GM12878 (cell line): ENCODE results near the gene NSUN7. TPM values are rescaled to one million over a fixed set of nuclear protein-coding genes. Genes with fewer than 3 reads are reported as not detected.

Source experiments
- ATAC-seq: fragments of 200-7000 bp; cut with Tn5 transposase; 3 replicates; pipeline ENCODE4 v1.9.1; 2020; ENCODE audit warnings: mild to moderate bottlenecking, moderate library complexity
- BruUV-seq: library from RNA; stranded (reverse); fragments of 400-500 nt; replicated peaks from 2 replicates; lab custom pipeline; 2021; lab: Mats Ljungman, UMichigan
- CTCF ChIA-PET: fragments of 300-600 bp; sonication (Branson Sonifier 250); formaldehyde crosslinking; extraction: SDS; loops from one replicate; lab custom pipeline; 2021; ENCODE audit warnings: inconsistent platforms; lab: Yijun Ruan, JAX
- POLR2A ChIA-PET: fragments of 350-600 bp; formaldehyde crosslinking; extraction: SDS; loops from one replicate; lab custom pipeline; 2021; ENCODE audit warnings: inconsistent platforms; lab: Charles Lee
- RAD21 ChIA-PET: fragments of 300-600 bp; sonication (Branson Sonifier 250); formaldehyde crosslinking; loops from one replicate; lab custom pipeline; 2023; ENCODE audit warnings: antibody characterized with exemption; ENCODE audit not compliant: unreplicated experiment; lab: Charles Lee
- SMC1A ChIA-PET: fragments of 300-600 bp; sonication (Branson Sonifier 250); formaldehyde crosslinking; loops from one replicate; lab custom pipeline; 2023; ENCODE audit not compliant: unreplicated experiment, uncharacterized antibody; lab: Charles Lee
- DNase-seq: peaks from one replicate; pipeline ENCODE4 v3.0.0-alpha.2; 2011; ENCODE audit warnings: low read depth, low spot score
- FAIRE-seq: peaks from 3 replicates; lab custom pipeline; 2011; peaks lifted over from hg19 to GRCh38; lab: Jason Lieb, UNC
- H2AFZ ChIP-seq: 2 replicates; pipeline ENCODE4 v1.6.0; 2011; ENCODE audit warnings: low read depth, low read length, control low read depth; ENCODE audit not compliant: control insufficient read depth
- H3K27ac ChIP-seq: 2 replicates; pipeline ENCODE4 v1.5.1; 2011; ENCODE audit warnings: control low read depth; ENCODE audit not compliant: control insufficient read depth, insufficient read depth
- H3K27me3 ChIP-seq, 2 experiments: replicated peaks in 1 of 2; 2 replicates each; pipeline versions ENCODE4 v1.6.0 to v1.6.1; 2011; ENCODE audit warnings: low read length in 1 of 2; ENCODE audit not compliant: control insufficient read depth in 2 of 2, insufficient read depth in 2 of 2
- H3K36me3 ChIP-seq, 2 experiments: 2 replicates each; pipeline ENCODE4 v1.5.1; 2011; ENCODE audit warnings: low read length in 1 of 2; ENCODE audit not compliant: control insufficient read depth in 2 of 2, insufficient read depth in 2 of 2
- H3K4me1 ChIP-seq: 2 replicates; pipeline ENCODE4 v1.6.1; 2011; ENCODE audit warnings: mild to moderate bottlenecking, low read length, moderate library complexity, mixed read lengths; ENCODE audit not compliant: control insufficient read depth, insufficient read depth
- H3K4me2 ChIP-seq: 2 replicates; pipeline ENCODE4 v1.6.0; 2011; ENCODE audit warnings: control low read depth; ENCODE audit not compliant: control insufficient read depth, insufficient read depth
- H3K4me3 ChIP-seq: fragments of 200-600 bp; sonication (generic); 2 replicates; pipeline ENCODE4 v1.5.1; 2016
- H3K79me2 ChIP-seq: 2 replicates; pipeline ENCODE4 v1.6.0; 2011; ENCODE audit warnings: low read length; ENCODE audit not compliant: control insufficient read depth, insufficient read depth
- H3K9ac ChIP-seq: 2 replicates; pipeline ENCODE4 v1.8.0; 2011; ENCODE audit warnings: low read length, control low read depth, mixed read lengths; ENCODE audit not compliant: control insufficient read depth, insufficient read depth
- H3K9me3 ChIP-seq: replicated peaks from 3 replicates; pipeline ENCODE4 v1.5.1; 2011; ENCODE audit warnings: mild to moderate bottlenecking, low read length; ENCODE audit not compliant: control insufficient read depth, insufficient read depth
- H4K20me1 ChIP-seq: 2 replicates; pipeline ENCODE4 v1.6.0; 2011; ENCODE audit not compliant: control insufficient read depth, insufficient read depth
- BMI1 ChIP-seq: fragments of 450-650 bp; IDR thresholded peaks from 2 replicates; pipeline ENCODE4 v1.6.1; 2016; ENCODE audit warnings: mild to moderate bottlenecking, moderate library complexity, borderline replicate concordance
- CHD4 ChIP-seq: fragments of 200-600 bp; sonication (generic); IDR thresholded peaks from 2 replicates; pipeline ENCODE4 v1.6.1; 2016; ENCODE audit warnings: mild to moderate bottlenecking
- HDAC2 ChIP-seq: fragments of 200-600 bp; sonication (generic); IDR thresholded peaks from 2 replicates; pipeline ENCODE4 v1.6.1; 2017
- JUND ChIP-seq: IDR thresholded peaks from 2 replicates; pipeline ENCODE4 v1.6.1; 2012; ENCODE audit warnings: low read depth, mild to moderate bottlenecking, low read length, improper control_type of control experiment, moderate library complexity
- MYB ChIP-seq: fragments of 150-350 bp; IDR thresholded peaks from 2 replicates; pipeline ENCODE4 v1.6.1; 2014; ENCODE audit warnings: mild to moderate bottlenecking, low read depth, low read length, borderline replicate concordance
- MYC ChIP-seq: IDR thresholded peaks from 2 replicates; pipeline ENCODE4 v1.6.1; 2011; ENCODE audit warnings: mild to moderate bottlenecking, low read length, moderate library complexity, inconsistent platforms; ENCODE audit not compliant: insufficient read depth, insufficient replicate concordance, insufficient read length, severe bottlenecking
- SIX5 ChIP-seq: IDR thresholded peaks from 2 replicates; pipeline ENCODE4 v1.6.1; 2011; ENCODE audit warnings: mild to moderate bottlenecking, low read depth, low read length, moderate library complexity; ENCODE audit not compliant: severe bottlenecking
- ZBED1 ChIP-seq: IDR thresholded peaks from 2 replicates; pipeline ENCODE4 v1.6.1; 2016; ENCODE audit warnings: borderline replicate concordance
- WGBS: methylation state at CpG from one replicate; pipeline ENCODE4 v1.1.6; 2016; ENCODE audit warnings: low lambda C conversion rate; ENCODE audit not compliant: insufficient replicate concordance, insufficient coverage; ENCODE audit errors: missing lambda C conversion rate; 5-methylcytosine and 5-hydroxymethylcytosine counted together
- in situ Hi-C: fragments of 300-500 bp; cut with MboI; formaldehyde crosslinking; loops from 9 replicates; pipeline ENCODE4 v1.14.3; 2018; ENCODE audit warnings: mixed read lengths
- intact Hi-C: fragments of 100-400 bp; cut with micrococcal nuclease; formaldehyde crosslinking; loops from one replicate; pipeline ENCODE4 v1.14.2; 2022; ENCODE audit not compliant: unreplicated experiment
- polyA plus RNA-seq, 11 experiments: library from polyadenylated mRNA; depleted of rRNA in 4 of 11; unstranded in 6 of 11; stranded (reverse) in 5 of 11; fragments of >200 nt; fragmentation: Nextera tagmentation in 4 of 11; fragmentation: Illumina TruSeq in 1 of 11; extraction: Ambion mirVana in 4 of 11; extraction: Trizol in 1 of 11; gene quantifications; 1 replicate in 1 of 11; 2 replicates in 10 of 11; pipeline versions ENCODE4 v1.2.1 to v1.2.3, GENCODE V29; 2011 to 2016; ENCODE audit warnings: inconsistent platforms in 2 of 11, missing spikeins in 2 of 11, low read depth in 1 of 11
- total RNA-seq, 4 experiments: library from RNA; depleted of rRNA in 3 of 4; stranded (reverse); fragments of >200 nt in 3 of 4; fragmentation: Illumina TruSeq in 1 of 4; extraction: Trizol in 1 of 4; gene quantifications; 2 replicates each; pipeline versions ENCODE4 v1.2.1 to v1.2.3, GENCODE V29; 2013 to 2021
- TF ChIP-seq, protein P1 (sequence below): fragments of 450-650 bp; IDR thresholded peaks from 2 replicates; pipeline ENCODE4 v1.6.1; 2017; ENCODE audit warnings: mild to moderate bottlenecking, moderate library complexity
- TF ChIP-seq, protein P2 (sequence below): fragments of 450-650 bp; IDR thresholded peaks from 2 replicates; pipeline ENCODE4 v1.6.1; 2014; ENCODE audit warnings: mild to moderate bottlenecking
- TF ChIP-seq, protein P3 (sequence below): fragments of 450-650 bp; IDR thresholded peaks from 2 replicates; pipeline ENCODE4 v1.6.1; 2017; ENCODE audit warnings: low read depth, mild to moderate bottlenecking, moderate library complexity

The NSUN7 gene
- total and polyA plus RNA-seq, 10 of the 15 experiments (the other 5 are each of a cell fraction or from before 2014, with no cell fraction given), result 0.02 to 0.21 (median 0.15) TPM; not detected in 3

DNA sequence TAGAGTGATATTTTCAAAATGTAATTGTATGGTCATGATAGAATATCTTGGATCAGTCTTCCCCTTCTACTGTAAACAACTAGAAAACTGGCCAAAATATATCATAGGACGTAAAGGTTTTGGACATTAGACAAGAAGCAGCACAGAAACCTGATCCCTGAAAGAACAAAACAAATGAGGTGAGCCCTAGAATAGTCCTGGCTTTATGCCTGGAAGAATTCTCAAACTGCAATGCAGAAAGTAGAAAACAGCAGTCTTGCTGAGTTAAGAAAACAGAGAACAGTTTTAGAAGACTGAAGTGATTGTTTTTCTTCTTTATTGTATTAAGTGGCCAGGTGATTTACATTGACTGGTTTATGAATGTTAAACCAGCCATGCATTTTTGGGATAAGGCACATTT, 19.5 kb downstream of the NSUN7 start:
- intact Hi-C loops, result no loop called here
- no peaks in the 10 kb centered on the region for H3K79me2 ChIP-seq
- in situ Hi-C loops, result no loop called here

DNA sequence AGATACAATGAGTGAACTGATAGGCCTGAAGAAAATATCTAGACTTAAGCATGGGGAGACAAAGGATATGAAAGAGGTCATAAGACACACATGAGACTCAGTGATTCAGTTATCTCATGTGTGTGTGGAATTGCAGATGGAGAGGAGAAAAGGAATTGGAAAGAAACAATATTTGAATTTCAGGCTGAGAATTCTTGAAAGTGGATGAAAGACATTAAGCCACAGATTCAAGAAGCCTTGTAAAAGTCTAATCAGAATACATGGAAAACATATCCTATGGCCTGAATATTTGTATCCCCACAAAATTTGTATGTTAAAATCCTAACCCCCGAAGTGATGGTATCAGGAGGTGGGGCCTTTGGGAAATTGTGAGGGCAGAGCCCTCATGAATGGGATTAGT, 28.3 kb downstream of the NSUN7 start:
- intact Hi-C loops (no loop called here), in situ Hi-C loops (no loop called here)
- DNase-seq (no peak), ATAC-seq (no peak), FAIRE-seq (no peak)
- Histone ChIP-seq H3K27me3 (no peaks in the 10 kb centered on the region), H3K9me3 (no peaks in the 10 kb centered on the region), H3K4me2 (no peak overlapping the region), H3K9ac (no peak overlapping the region), H3K4me3 (no peak overlapping the region), H3K79me2 (no peaks in the 10 kb centered on the region), H3K4me1 (no peaks in the 10 kb centered on the region), H2AFZ (no peak overlapping the region), H4K20me1 (no peaks in the 10 kb centered on the region), H3K36me3 (no peaks in the 10 kb centered on the region), H3K27ac (no peak overlapping the region)
- ChIA-PET POLR2A (no interaction called here), SMC1A (interaction anchor here (1.0 kb wide), 1 partner anchor 16 kb away, joined by 3 read pairs; no protein-coding TSS in a partner anchor), RAD21 (no interaction called here), CTCF (interaction anchor here (1.5 kb wide), 2 partner anchors 42 to 63 kb away, joined by 3 read pairs; no protein-coding TSS in a partner anchor)
- BruUV-seq, result no TSS peak
- TF ChIP-seq, protein P1, sequence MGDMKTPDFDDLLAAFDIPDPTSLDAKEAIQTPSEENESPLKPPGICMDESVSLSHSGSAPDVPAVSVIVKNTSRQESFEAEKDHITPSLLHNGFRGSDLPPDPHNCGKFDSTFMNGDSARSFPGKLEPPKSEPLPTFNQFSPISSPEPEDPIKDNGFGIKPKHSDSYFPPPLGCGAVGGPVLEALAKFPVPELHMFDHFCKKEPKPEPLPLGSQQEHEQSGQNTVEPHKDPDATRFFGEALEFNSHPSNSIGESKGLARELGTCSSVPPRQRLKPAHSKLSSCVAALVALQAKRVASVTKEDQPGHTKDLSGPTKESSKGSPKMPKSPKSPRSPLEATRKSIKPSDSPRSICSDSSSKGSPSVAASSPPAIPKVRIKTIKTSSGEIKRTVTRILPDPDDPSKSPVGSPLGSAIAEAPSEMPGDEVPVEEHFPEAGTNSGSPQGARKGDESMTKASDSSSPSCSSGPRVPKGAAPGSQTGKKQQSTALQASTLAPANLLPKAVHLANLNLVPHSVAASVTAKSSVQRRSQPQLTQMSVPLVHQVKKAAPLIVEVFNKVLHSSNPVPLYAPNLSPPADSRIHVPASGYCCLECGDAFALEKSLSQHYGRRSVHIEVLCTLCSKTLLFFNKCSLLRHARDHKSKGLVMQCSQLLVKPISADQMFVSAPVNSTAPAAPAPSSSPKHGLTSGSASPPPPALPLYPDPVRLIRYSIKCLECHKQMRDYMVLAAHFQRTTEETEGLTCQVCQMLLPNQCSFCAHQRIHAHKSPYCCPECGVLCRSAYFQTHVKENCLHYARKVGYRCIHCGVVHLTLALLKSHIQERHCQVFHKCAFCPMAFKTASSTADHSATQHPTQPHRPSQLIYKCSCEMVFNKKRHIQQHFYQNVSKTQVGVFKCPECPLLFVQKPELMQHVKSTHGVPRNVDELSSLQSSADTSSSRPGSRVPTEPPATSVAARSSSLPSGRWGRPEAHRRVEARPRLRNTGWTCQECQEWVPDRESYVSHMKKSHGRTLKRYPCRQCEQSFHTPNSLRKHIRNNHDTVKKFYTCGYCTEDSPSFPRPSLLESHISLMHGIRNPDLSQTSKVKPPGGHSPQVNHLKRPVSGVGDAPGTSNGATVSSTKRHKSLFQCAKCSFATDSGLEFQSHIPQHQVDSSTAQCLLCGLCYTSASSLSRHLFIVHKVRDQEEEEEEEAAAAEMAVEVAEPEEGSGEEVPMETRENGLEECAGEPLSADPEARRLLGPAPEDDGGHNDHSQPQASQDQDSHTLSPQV, result no peak
- TF ChIP-seq HDAC2 (no peak), JUND (no peak), BMI1 (no peak), MYB (no peak), ZBED1 (no peak), SIX5 (no peak)
- TF ChIP-seq, protein P2, sequence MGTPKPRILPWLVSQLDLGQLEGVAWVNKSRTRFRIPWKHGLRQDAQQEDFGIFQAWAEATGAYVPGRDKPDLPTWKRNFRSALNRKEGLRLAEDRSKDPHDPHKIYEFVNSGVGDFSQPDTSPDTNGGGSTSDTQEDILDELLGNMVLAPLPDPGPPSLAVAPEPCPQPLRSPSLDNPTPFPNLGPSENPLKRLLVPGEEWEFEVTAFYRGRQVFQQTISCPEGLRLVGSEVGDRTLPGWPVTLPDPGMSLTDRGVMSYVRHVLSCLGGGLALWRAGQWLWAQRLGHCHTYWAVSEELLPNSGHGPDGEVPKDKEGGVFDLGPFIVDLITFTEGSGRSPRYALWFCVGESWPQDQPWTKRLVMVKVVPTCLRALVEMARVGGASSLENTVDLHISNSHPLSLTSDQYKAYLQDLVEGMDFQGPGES, result no peak
- TF ChIP-seq, protein P3, sequence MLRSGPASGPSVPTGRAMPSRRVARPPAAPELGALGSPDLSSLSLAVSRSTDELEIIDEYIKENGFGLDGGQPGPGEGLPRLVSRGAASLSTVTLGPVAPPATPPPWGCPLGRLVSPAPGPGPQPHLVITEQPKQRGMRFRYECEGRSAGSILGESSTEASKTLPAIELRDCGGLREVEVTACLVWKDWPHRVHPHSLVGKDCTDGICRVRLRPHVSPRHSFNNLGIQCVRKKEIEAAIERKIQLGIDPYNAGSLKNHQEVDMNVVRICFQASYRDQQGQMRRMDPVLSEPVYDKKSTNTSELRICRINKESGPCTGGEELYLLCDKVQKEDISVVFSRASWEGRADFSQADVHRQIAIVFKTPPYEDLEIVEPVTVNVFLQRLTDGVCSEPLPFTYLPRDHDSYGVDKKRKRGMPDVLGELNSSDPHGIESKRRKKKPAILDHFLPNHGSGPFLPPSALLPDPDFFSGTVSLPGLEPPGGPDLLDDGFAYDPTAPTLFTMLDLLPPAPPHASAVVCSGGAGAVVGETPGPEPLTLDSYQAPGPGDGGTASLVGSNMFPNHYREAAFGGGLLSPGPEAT, result no peak
- 38% methylated on average over 1 of the region's 1 CpG for WGBS

More for the DNA sequence above, 19.5 kb downstream of the NSUN7 start:
- no peaks in the 10 kb centered on the region; the same call in 2 of the 3 replicates for H3K9me3 ChIP-seq
- no peak overlapping the region for H3K27ac ChIP-seq
- H3K4me3 ChIP-seq, result no peak overlapping the region
- ATAC-seq, result no peak
- TF ChIP-seq CHD4 (no peak), MYC (no peak)
- TF ChIP-seq, all 136 proteins: peak for 0
- no peak overlapping the region for H3K9ac ChIP-seq
- no peaks in the 10 kb centered on the region for H4K20me1 ChIP-seq
- no peaks in the 10 kb centered on the region for H3K27me3 ChIP-seq
- H3K4me2 ChIP-seq, result no peak overlapping the region
- no peak for FAIRE-seq
- no peak overlapping the region for H2AFZ ChIP-seq
- no TSS peak for BruUV-seq
- DNase-seq, result no peak
- no peaks in the 10 kb centered on the region for H3K4me1 ChIP-seq
- ChIA-PET POLR2A (no interaction called here), SMC1A (no interaction called here), CTCF (no interaction called here), RAD21 (no interaction called here)
- 6% methylated on average over 1 of the region's 1 CpG for WGBS
- H3K36me3 ChIP-seq, result no peaks in the 10 kb centered on the region
